Osteoblast (primary cell): Measurements from ENCODE around the gene COL5A3. TPM values are rescaled to one million over a fixed set of nuclear protein-coding genes. Genes with fewer than 3 reads are reported as not detected.

Experiments
- DNase-seq: peaks from one replicate; pipeline ENCODE4 v3.0.0; 2011; ENCODE audit warnings: low spot score, mixed read lengths; ENCODE audit not compliant: insufficient read length; ENCODE audit errors: missing footprints
- H2AFZ ChIP-seq: 2 replicates; pipeline ENCODE4 v1.6.0; 2011; ENCODE audit warnings: mild to moderate bottlenecking, low read length
- H3K27ac ChIP-seq: 2 replicates; pipeline ENCODE4 v1.5.1; 2011; ENCODE audit warnings: mild to moderate bottlenecking, low read depth, low read length, moderate library complexity
- H3K27me3 ChIP-seq: 2 replicates; pipeline ENCODE4 v1.6.0; 2012; ENCODE audit warnings: mild to moderate bottlenecking, control low read depth, inconsistent platforms, low read length, moderate library complexity; ENCODE audit not compliant: insufficient read depth
- H3K36me3 ChIP-seq: 2 replicates; pipeline ENCODE4 v1.5.1; 2011; ENCODE audit warnings: mild to moderate bottlenecking, low read length, control low read depth, moderate library complexity; ENCODE audit not compliant: insufficient read depth
- H3K4me1 ChIP-seq: 2 replicates; pipeline ENCODE4 v1.5.1; 2011; ENCODE audit warnings: mild to moderate bottlenecking, low read length, control low read depth, moderate library complexity; ENCODE audit not compliant: insufficient read depth
- H3K4me2 ChIP-seq: 2 replicates; pipeline ENCODE4 v1.6.0; 2011; ENCODE audit warnings: mild to moderate bottlenecking, low read length; ENCODE audit not compliant: insufficient read depth
- H3K4me3 ChIP-seq: fragments of 200-600 bp; sonication (generic); 3 replicates; pipeline ENCODE4 v1.5.1; 2012; ENCODE audit warnings: mild to moderate bottlenecking, low read length, inconsistent platforms; ENCODE audit not compliant: insufficient read depth
- H3K79me2 ChIP-seq: 2 replicates; pipeline ENCODE4 v1.6.0; 2012; ENCODE audit warnings: mild to moderate bottlenecking, low read length, control low read depth, inconsistent platforms; ENCODE audit not compliant: insufficient read depth
- H3K9me3 ChIP-seq: 2 replicates; pipeline ENCODE4 v1.5.1; 2011; ENCODE audit warnings: low read depth, low read length, control low read depth
- H4K20me1 ChIP-seq: 2 replicates; pipeline ENCODE4 v1.6.0; 2012; ENCODE audit warnings: mild to moderate bottlenecking, low read length, control low read depth; ENCODE audit not compliant: insufficient read depth
- CTCF ChIP-seq: IDR thresholded peaks from 2 replicates; pipeline ENCODE4 v1.5.1; 2011; ENCODE audit warnings: mild to moderate bottlenecking, low read depth, low read length, moderate library complexity; ENCODE audit errors: extremely low read depth
- total RNA-seq: library from RNA; depleted of rRNA; stranded (reverse); fragments of >200 nt; gene quantifications from 2 replicates; pipeline ENCODE4 v1.2.3, GENCODE V29; 2012

The COL5A3 gene
- total RNA-seq, 1 donor, result 14.8 TPM

- peaks cover 16% of the 10 kb centered on the region for H3K4me1 ChIP-seq
- H3K79me2 ChIP-seq, result no peaks in the 10 kb centered on the region
- H3K27ac ChIP-seq, result no peak overlapping the region
- TF ChIP-seq CTCF, result no peak
- no peaks in the 10 kb centered on the region for H3K9me3 ChIP-seq
- no peaks in the 10 kb centered on the region for H3K36me3 ChIP-seq
- no peak overlapping the region for H3K4me2 ChIP-seq
- DNase-seq, result peak; percentile 60
- H4K20me1 ChIP-seq, result no peaks in the 10 kb centered on the region
- peaks cover 25% of the 10 kb centered on the region for H3K27me3 ChIP-seq
- no peak overlapping the region for H2AFZ ChIP-seq
- H3K4me3 ChIP-seq, result no peak overlapping the region
Measured at GRCh38 chr19:10013834-10014618, 3.7 kb upstream of the COL5A3 start.

GRCh38 chr19:10013316-10013715 is 3.0 kb upstream of the COL5A3 start, which contains the start of gene RDH8:
TSS of gene RDH8 (plus strand) at chr19:10013483. CDS start at chr19:10013498, 15 bp downstream.
- Histone ChIP-seq H3K36me3 (no peaks in the 10 kb centered on the region), H3K79me2 (no peaks in the 10 kb centered on the region), H3K4me2 (no peak within 1 kb of the TSS), H4K20me1 (no peaks in the 10 kb centered on the region), H3K4me1 (peaks cover 17% of the 10 kb centered on the region), H3K27ac (no peak within 1 kb of the TSS), H2AFZ (no peak within 1 kb of the TSS), H3K27me3 (peaks cover 25% of the 10 kb centered on the region), H3K4me3 (no peak within 1 kb of the TSS), H3K9me3 (no peaks in the 10 kb centered on the region)
- no peak for TF ChIP-seq CTCF
- DNase-seq, result no peak

- H3K4me2 ChIP-seq, result no peak overlapping the region
- DNase-seq, result no peak
- H3K4me1 ChIP-seq, result peaks cover 27% of the 10 kb centered on the region
- H3K27ac ChIP-seq, result no peak overlapping the region
- no peak overlapping the region for H3K4me3 ChIP-seq
- H2AFZ ChIP-seq, result no peak overlapping the region
- no peaks in the 10 kb centered on the region for H3K79me2 ChIP-seq
- no peaks in the 10 kb centered on the region for H3K36me3 ChIP-seq
- H3K9me3 ChIP-seq, result no peaks in the 10 kb centered on the region
- no peak for TF ChIP-seq CTCF
- H4K20me1 ChIP-seq, result no peaks in the 10 kb centered on the region
- peaks cover 25% of the 10 kb centered on the region for H3K27me3 ChIP-seq
Measured at GRCh38 chr19:10011974-10012373, 1.7 kb upstream of the COL5A3 start.

- Histone ChIP-seq H3K4me2 (no peak overlapping the region), H3K9me3 (no peaks in the 10 kb centered on the region), H2AFZ (no peak overlapping the region), H3K27ac (no peak overlapping the region), H3K36me3 (no peaks in the 10 kb centered on the region), H4K20me1 (no peaks in the 10 kb centered on the region), H3K4me3 (no peak overlapping the region), H3K4me1 (peaks cover 29% of the 10 kb centered on the region), H3K27me3 (peaks cover 25% of the 10 kb centered on the region), H3K79me2 (no peaks in the 10 kb centered on the region)
- TF ChIP-seq CTCF, result no peak
- no peak for DNase-seq
Measured at GRCh38 chr19:10010939-10011338, 635 bp upstream of the COL5A3 start.
